ENCODE results near the gene RHOG.

DNA sequence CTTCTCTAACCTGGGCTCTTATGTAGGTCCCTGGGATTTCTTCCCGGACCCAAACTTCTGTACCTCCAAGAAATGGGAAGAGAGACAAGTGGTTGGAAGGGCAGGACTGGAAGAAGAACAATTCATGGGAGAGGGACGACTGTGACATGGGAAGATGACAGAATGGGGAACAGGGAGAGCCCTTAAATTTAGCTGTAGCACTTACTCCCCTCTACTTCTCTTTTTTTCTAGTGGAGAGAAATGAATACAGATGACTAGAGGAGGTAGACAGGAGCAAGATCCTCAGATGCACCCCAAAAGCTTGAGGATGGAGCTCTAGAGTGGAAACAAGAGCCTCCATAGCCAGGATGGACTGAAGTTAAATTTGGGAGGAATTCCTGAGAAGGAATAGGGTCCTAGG lies 2.3 kb downstream of the RHOG start:
- TF ChIP-seq, protein P1, sequence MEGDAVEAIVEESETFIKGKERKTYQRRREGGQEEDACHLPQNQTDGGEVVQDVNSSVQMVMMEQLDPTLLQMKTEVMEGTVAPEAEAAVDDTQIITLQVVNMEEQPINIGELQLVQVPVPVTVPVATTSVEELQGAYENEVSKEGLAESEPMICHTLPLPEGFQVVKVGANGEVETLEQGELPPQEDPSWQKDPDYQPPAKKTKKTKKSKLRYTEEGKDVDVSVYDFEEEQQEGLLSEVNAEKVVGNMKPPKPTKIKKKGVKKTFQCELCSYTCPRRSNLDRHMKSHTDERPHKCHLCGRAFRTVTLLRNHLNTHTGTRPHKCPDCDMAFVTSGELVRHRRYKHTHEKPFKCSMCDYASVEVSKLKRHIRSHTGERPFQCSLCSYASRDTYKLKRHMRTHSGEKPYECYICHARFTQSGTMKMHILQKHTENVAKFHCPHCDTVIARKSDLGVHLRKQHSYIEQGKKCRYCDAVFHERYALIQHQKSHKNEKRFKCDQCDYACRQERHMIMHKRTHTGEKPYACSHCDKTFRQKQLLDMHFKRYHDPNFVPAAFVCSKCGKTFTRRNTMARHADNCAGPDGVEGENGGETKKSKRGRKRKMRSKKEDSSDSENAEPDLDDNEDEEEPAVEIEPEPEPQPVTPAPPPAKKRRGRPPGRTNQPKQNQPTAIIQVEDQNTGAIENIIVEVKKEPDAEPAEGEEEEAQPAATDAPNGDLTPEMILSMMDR (IDR thresholded peaks at IDR 0.05; ENCODE audit: low read length): no peak
- no peak for TF ChIP-seq EZH2 (optimal IDR thresholded peaks at IDR 0.05; ENCODE audit: low read depth, low read length)

Data from MM.1S (cell line).